WERI-Rb-1 (cell line): ENCODE results near the gene CGGBP1.

Experiments used
- DNase-seq: peaks from one replicate; pipeline ENCODE4 v3.0.0-alpha.2; 2020
- H3K27ac ChIP-seq: fragments of 250-450 bp; sonication (Bioruptor Pico); 2 replicates; pipeline ENCODE4 v1.5.1; 2020; ENCODE audit warnings: mild to moderate bottlenecking, moderate library complexity
- H3K27me3 ChIP-seq: fragments of 250-450 bp; sonication (Bioruptor Pico); 2 replicates; pipeline ENCODE4 v1.5.1; 2021; ENCODE audit warnings: mild to moderate bottlenecking, low read depth, moderate library complexity; ENCODE audit not compliant: insufficient read depth, severe bottlenecking
- H3K36me3 ChIP-seq: fragments of 250-450 bp; sonication (Bioruptor Pico); 2 replicates; pipeline ENCODE4 v1.5.1; 2020; ENCODE audit warnings: mild to moderate bottlenecking, moderate library complexity
- H3K4me3 ChIP-seq: 2 replicates; pipeline ENCODE4 v1.5.1; 2011; ENCODE audit warnings: low read depth, mild to moderate bottlenecking, control low read depth, low read length
- H3K9me3 ChIP-seq: fragments of 250-450 bp; sonication (Bioruptor Pico); 2 replicates; pipeline ENCODE4 v1.5.1; 2021; ENCODE audit warnings: mild to moderate bottlenecking, moderate library complexity; ENCODE audit not compliant: severe bottlenecking
- TF ChIP-seq, protein P1 (sequence below): IDR thresholded peaks from 2 replicates; pipeline ENCODE4 v1.5.1; 2011; ENCODE audit warnings: low read depth, mild to moderate bottlenecking, control low read depth, inconsistent platforms, low read length

Gene CGGBP1

DNA sequence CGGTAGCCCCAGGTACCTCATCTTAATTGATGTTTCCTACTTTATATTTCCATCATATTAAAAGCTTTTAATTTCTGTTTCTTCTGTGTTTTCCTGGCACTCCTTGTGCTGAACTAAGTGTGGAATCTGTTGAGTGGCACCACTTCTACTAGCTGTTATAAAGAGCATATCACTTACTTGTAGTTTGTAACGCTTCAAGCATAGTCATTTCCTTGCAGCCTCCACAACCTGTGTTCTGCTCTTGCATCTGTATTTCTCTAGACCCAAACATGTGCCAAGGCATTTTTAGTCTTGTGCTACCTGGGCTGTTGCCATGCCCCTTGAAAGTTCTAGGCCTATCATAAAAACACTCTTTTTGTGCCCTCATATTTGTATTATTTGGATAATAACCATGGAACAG, 16.3 kb upstream of the CGGBP1 start:
- TF ChIP-seq, protein P1, sequence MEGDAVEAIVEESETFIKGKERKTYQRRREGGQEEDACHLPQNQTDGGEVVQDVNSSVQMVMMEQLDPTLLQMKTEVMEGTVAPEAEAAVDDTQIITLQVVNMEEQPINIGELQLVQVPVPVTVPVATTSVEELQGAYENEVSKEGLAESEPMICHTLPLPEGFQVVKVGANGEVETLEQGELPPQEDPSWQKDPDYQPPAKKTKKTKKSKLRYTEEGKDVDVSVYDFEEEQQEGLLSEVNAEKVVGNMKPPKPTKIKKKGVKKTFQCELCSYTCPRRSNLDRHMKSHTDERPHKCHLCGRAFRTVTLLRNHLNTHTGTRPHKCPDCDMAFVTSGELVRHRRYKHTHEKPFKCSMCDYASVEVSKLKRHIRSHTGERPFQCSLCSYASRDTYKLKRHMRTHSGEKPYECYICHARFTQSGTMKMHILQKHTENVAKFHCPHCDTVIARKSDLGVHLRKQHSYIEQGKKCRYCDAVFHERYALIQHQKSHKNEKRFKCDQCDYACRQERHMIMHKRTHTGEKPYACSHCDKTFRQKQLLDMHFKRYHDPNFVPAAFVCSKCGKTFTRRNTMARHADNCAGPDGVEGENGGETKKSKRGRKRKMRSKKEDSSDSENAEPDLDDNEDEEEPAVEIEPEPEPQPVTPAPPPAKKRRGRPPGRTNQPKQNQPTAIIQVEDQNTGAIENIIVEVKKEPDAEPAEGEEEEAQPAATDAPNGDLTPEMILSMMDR: no peak

GRCh38 chr3:88061746-88062145, 2.9 kb upstream of the CGGBP1 start:
- H3K27ac ChIP-seq: no peak overlapping the region
- TF ChIP-seq, protein P1: no peak
- H3K4me3 ChIP-seq: no peak overlapping the region
- H3K9me3 ChIP-seq: no peaks in the 10 kb centered on the region
- H3K27me3 ChIP-seq: no peaks in the 10 kb centered on the region
- no peak for DNase-seq
- H3K36me3 ChIP-seq: peaks cover 13% of the 10 kb centered on the region

More for the DNA sequence above, 16.3 kb upstream of the CGGBP1 start:
- no peaks in the 10 kb centered on the region for H3K36me3 ChIP-seq
- no peak for DNase-seq
- H3K27me3 ChIP-seq: no peaks in the 10 kb centered on the region
- no peak overlapping the region for H3K4me3 ChIP-seq
- no peaks in the 10 kb centered on the region for H3K9me3 ChIP-seq
- no peak overlapping the region for H3K27ac ChIP-seq

DNA sequence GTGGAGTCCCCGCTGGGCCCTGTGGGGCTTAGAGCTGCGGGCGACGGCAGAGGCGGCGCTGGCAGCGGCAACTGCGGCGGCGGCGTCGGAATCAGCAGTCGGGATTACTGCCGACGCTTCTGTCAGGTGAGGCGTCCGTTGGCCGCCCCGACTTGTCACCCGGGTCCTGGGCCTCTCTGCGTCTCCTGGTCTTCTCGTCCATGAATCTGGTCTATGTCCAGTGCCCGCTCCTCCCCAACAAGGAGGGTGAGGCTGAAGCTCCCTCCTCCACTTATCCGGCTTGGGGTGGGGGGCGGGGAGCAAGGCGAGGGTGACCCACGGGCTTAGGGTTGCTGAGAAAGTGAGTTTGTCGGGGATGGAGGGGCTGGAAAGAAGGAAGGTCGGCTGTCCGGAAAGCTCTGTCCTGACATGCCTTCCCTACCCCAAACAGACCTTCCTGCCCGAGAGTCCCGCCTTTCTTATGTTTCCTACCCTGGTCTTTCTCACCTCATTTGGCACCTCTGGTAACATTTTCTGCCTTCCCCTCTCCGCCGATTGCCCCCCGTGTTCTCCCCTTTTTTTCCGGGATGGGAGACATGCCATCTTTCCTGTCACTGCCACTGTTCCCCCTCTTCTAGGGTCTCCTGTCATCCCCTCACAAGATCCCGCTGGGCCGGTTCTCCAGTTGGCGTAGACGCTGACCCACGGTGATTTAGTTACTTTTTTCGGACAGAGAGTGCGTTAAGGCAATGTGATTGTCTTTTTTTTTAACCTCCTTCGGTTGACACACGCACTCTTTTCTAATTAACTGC, 770 bp upstream of the CGGBP1 start:
- Histone ChIP-seq H3K9me3 (no peaks in the 10 kb centered on the region), H3K4me3 (peak overlapping the region; percentile 91), H3K27ac (peak overlapping the region; percentile 91), H3K27me3 (no peaks in the 10 kb centered on the region), H3K36me3 (peaks cover 31% of the 10 kb centered on the region)
- TF ChIP-seq, protein P1: no peak
- DNase-seq: no peak

GRCh38 chr3:88058306-88058580, 562 bp downstream of the CGGBP1 start:
- DNase-seq: no peak
- H3K4me3 ChIP-seq: peak overlapping the region; percentile 95
- peak overlapping the region; percentile 95 for H3K27ac ChIP-seq
- H3K27me3 ChIP-seq: no peaks in the 10 kb centered on the region
- no peaks in the 10 kb centered on the region for H3K9me3 ChIP-seq
- TF ChIP-seq, protein P1: no peak
- H3K36me3 ChIP-seq: peaks cover 35% of the 10 kb centered on the region

GRCh38 chr3:88057630-88058305, 1.0 kb downstream of the CGGBP1 start:
- Histone ChIP-seq H3K4me3 (peak overlapping the region; percentile 95), H3K27ac (peak overlapping the region; percentile 95), H3K36me3 (peaks cover 35% of the 10 kb centered on the region), H3K9me3 (no peaks in the 10 kb centered on the region), H3K27me3 (no peaks in the 10 kb centered on the region)
- TF ChIP-seq, protein P1: no peak
- no peak for DNase-seq
